ENCODE results near the gene ACOT6. TPM values are rescaled to one million over a fixed set of nuclear protein-coding genes. Genes with fewer than 3 reads are reported as not detected.
A peak's percentile ranks its signal among the peaks of the same experiment; 100 is the strongest.
"Not testable (repeated sequence)": the region's sequence is repeated elsewhere in the genome, so short reads cannot be mapped to it uniquely, and the experiment has no call there.

The ACOT6 gene
- total RNA-seq, 2 donors from 2014 or later: not detected

GRCh38 chr14:73645248-73645610 is 32.9 kb downstream of the ACOT6 start:
- no peak for ATAC-seq (ENCODE audit: insufficient number of reproducible peaks, low FRiP score, low read depth)
- H3K27ac ChIP-seq: peak overlapping the region; percentile 79 to 91

DNA sequence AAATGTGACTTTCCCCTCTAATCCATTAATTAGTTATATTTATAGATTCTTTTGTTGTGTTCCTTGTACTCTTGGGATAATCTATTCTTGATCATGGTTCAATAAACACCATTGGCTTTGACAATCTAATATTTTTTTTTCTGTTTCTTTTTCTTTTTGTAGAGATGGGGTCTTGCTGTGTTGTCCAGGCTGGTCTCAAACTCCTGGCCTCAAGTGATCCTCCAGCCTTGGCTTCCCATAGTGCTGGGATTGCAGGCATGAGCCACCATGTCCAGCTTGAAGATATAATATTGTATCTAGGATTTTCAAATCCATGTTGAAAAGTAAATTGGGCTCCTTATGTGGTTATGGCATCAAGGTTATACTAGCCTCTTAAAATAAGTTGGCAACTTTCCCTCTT is 38.7 kb downstream of the ACOT6 start:
- Histone ChIP-seq H3K36me3 (peaks cover 6% of the 10 kb centered on the region), H3K27me3 (replicated peaks; ENCODE audit: insufficient read depth) (no peaks in the 10 kb centered on the region), H3K4me3 (no peak overlapping the region), H3K4me1 (ENCODE audit: control insufficient read depth in 1 of 2, low read depth in 2 of 2) (peaks cover 0 to 3% of the 10 kb centered on the region in 2 donors), H3K27ac (no peak overlapping the region), H3K9me3 (no peaks in the 10 kb centered on the region)
- no peak for DNase-seq (ENCODE audit: low spot score)
- ATAC-seq (ENCODE audit: insufficient number of reproducible peaks, low FRiP score, low read depth): no peak
- TF ChIP-seq, protein P1, sequence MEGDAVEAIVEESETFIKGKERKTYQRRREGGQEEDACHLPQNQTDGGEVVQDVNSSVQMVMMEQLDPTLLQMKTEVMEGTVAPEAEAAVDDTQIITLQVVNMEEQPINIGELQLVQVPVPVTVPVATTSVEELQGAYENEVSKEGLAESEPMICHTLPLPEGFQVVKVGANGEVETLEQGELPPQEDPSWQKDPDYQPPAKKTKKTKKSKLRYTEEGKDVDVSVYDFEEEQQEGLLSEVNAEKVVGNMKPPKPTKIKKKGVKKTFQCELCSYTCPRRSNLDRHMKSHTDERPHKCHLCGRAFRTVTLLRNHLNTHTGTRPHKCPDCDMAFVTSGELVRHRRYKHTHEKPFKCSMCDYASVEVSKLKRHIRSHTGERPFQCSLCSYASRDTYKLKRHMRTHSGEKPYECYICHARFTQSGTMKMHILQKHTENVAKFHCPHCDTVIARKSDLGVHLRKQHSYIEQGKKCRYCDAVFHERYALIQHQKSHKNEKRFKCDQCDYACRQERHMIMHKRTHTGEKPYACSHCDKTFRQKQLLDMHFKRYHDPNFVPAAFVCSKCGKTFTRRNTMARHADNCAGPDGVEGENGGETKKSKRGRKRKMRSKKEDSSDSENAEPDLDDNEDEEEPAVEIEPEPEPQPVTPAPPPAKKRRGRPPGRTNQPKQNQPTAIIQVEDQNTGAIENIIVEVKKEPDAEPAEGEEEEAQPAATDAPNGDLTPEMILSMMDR (IDR thresholded peaks at IDR 0.05): no peak

More at GRCh38 chr14:73645248-73645610, 32.9 kb downstream of the ACOT6 start:
- H3K36me3 ChIP-seq: no peaks in the 10 kb centered on the region
- peaks cover 9 to 20% of the 10 kb centered on the region in 2 donors for H3K4me1 ChIP-seq (ENCODE audit: control insufficient read depth in 1 of 2, low read depth in 2 of 2)
- no peaks in the 10 kb centered on the region for H3K9me3 ChIP-seq
- peak overlapping the region; percentile 85 for H3K4me3 ChIP-seq
- TF ChIP-seq, protein P1 (IDR thresholded peaks at IDR 0.05): no peak
- DNase-seq (ENCODE audit: low spot score): no peak
- no peaks in the 10 kb centered on the region for H3K27me3 ChIP-seq (replicated peaks; ENCODE audit: insufficient read depth)

DNA sequence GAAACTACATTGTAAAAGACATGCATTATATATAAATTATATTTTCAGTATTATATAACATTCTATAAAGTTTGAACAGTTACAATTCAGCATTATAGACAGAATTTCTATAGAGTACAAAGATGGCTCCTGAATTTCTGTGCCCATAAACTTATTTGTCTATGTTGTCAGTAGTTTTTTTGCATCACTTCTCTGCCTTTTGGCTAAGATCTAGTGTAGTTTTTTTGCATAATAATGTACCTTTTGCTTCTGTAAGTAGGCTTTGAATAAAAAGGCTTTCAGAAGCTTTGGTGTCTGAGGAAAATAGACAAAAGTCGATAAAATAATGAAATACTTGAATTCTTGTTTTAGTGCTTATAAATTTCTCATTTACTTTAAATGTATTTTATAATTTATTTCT is 43.5 kb downstream of the ACOT6 start:
- DNase-seq (ENCODE audit: low spot score): no peak
- Histone ChIP-seq H3K4me1 (ENCODE audit: control insufficient read depth in 1 of 2, low read depth in 2 of 2) (no peaks in the 10 kb centered on the region), H3K36me3 (peaks cover 12% of the 10 kb centered on the region), H3K27me3 (replicated peaks; ENCODE audit: insufficient read depth) (no peaks in the 10 kb centered on the region), H3K4me3 (no peak overlapping the region), H3K27ac (no peak overlapping the region), H3K9me3 (no peaks in the 10 kb centered on the region)
- ATAC-seq (ENCODE audit: insufficient number of reproducible peaks, low FRiP score, low read depth): no peak
- TF ChIP-seq, protein P1 (IDR thresholded peaks at IDR 0.05): no peak

DNA sequence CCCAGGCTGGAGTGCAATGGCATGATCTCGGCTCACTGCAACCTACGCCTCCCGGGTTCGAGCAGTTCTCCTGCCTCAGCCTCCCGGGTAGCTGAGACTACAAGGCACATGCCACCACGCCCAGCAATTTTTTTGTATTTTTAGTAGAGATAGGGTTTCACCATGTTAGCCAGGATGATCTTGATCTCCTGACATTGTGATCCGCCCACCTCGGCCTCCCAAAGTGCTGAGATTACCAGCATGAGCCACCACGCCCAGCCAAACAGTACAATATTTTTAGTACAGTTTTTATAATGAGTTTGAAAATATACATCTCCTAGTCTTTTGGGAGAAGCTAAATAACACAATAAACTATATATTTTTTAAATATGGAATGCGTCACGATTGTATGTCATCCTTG is 46.9 kb downstream of the ACOT6 start:
- H3K9me3 ChIP-seq: not testable (repeated sequence)

DNA sequence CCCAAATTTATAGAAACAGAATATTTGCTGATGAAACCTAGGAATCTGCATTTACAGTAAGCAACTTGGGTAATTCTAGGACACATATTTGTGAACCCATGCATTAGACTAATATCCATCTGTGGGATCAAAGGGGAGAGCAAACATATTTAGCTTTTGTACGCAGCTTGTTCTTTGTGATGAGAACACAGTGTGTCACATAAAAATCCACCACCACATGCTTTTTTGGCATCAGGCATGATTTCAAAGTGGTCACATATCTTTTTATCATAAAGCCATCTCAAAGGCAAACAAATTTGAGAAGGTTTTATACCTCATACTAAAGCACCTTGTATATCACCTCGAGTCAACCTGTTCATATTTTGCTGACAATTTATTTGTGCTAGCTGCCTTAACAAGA is 48.2 kb downstream of the ACOT6 start:
- no peak for ATAC-seq (ENCODE audit: insufficient number of reproducible peaks, low FRiP score, low read depth)
- H3K36me3 ChIP-seq: peaks cover 7% of the 10 kb centered on the region
- TF ChIP-seq, protein P1 (IDR thresholded peaks at IDR 0.05): no peak

More for the DNA sequence above, 46.9 kb downstream of the ACOT6 start:
- H3K36me3 ChIP-seq; ATAC-seq (ENCODE audit: insufficient number of reproducible peaks, low FRiP score, low read depth); H3K27ac ChIP-seq; H3K4me3 ChIP-seq; H3K27me3 ChIP-seq (replicated peaks; ENCODE audit: insufficient read depth); H3K4me1 ChIP-seq (ENCODE audit: control insufficient read depth in 1 of 2, low read depth in 2 of 2); DNase-seq (ENCODE audit: low spot score): not testable (repeated sequence)

GRCh38 chr14:73661872-73662271 is 49.6 kb downstream of the ACOT6 start:
- no peak for ATAC-seq (ENCODE audit: insufficient number of reproducible peaks, low FRiP score, low read depth)
- Histone ChIP-seq H3K9me3 (no peaks in the 10 kb centered on the region), H3K27ac (no peak overlapping the region), H3K4me3 (no peak overlapping the region), H3K36me3 (peaks cover 7% of the 10 kb centered on the region), H3K27me3 (replicated peaks; ENCODE audit: insufficient read depth) (no peaks in the 10 kb centered on the region), H3K4me1 (ENCODE audit: control insufficient read depth in 1 of 2, low read depth in 2 of 2) (no peaks in the 10 kb centered on the region)
- TF ChIP-seq, protein P1 (IDR thresholded peaks at IDR 0.05): no peak
- DNase-seq (ENCODE audit: low spot score): no peak

More for the DNA sequence above, 48.2 kb downstream of the ACOT6 start:
- Histone ChIP-seq H3K4me1 (ENCODE audit: control insufficient read depth in 1 of 2, low read depth in 2 of 2) (no peaks in the 10 kb centered on the region), H3K9me3 (no peaks in the 10 kb centered on the region), H3K27ac (no peak overlapping the region), H3K4me3 (no peak overlapping the region), H3K27me3 (replicated peaks; ENCODE audit: insufficient read depth) (no peaks in the 10 kb centered on the region)
- DNase-seq (ENCODE audit: low spot score): no peak

All from thoracic aorta (tissue), 2 donors.